Subcutaneous adipose tissue (tissue), 4 donors: ENCODE data around the gene HHATL. TPM values are rescaled to one million over a fixed set of nuclear protein-coding genes. Genes with fewer than 3 reads are reported as not detected.

Source experiments
- CTCF ChIP-seq: fragments of 450-650 bp; IDR thresholded peaks from one replicate; pipeline ENCODE4 v1.5.1; 2016; ENCODE audit warnings: low read depth, mild to moderate bottlenecking, control low read depth, antibody characterized with exemption, moderate library complexity
- total RNA-seq, 4 donors: library from RNA; depleted of rRNA; stranded (reverse); fragments of >200 nt; gene quantifications; one replicate each; pipeline ENCODE4 v1.1.0, GENCODE V29; 2016

The HHATL gene
- total RNA-seq, 4 donors from 2014 or later, result 0.17 TPM; not detected in 3

GRCh38 chr3:42655980-42656679 is 46.5 kb downstream of the HHATL start:
- TF ChIP-seq CTCF, result no peak

GRCh38 chr3:42655331-42655888 is 47.2 kb downstream of the HHATL start:
- no peak for TF ChIP-seq CTCF

GRCh38 chr3:42654331-42655201 is 48.0 kb downstream of the HHATL start:
- TF ChIP-seq CTCF, result no peak

GRCh38 chr3:42653560-42654330 is 48.9 kb downstream of the HHATL start, which contains the start of gene ZBTB47:
ZBTB47 (plus strand) TSS chr3:42653697; CDS start chr3:42658356, 4,659 bp downstream.
- no peak for TF ChIP-seq CTCF

GRCh38 chr3:42653303-42653559 is 49.4 kb downstream of the HHATL start:
- no peak for TF ChIP-seq CTCF

- no peak for TF ChIP-seq CTCF
These were observed 49.8 kb downstream of the HHATL start for GRCh38 chr3:42652611-42653302.
